ENCODE measurements around the gene AUTS2.

Gene AUTS2

GRCh38 chr7:70338015-70338414, 739.7 kb downstream of the AUTS2 start:
- TF ChIP-seq CTCF (IDR thresholded peaks at IDR 0.05; ENCODE audit: low read depth, low read length, missing control alignments): no peak
- DNase-seq (ENCODE audit: extremely low read depth, low read depth): no peak
- no peak overlapping the region for H3K4me3 ChIP-seq (replicated peaks; ENCODE audit: low read depth, low read length)

GRCh38 chr7:70340236-70340635, 742.0 kb downstream of the AUTS2 start:
- TF ChIP-seq CTCF (IDR thresholded peaks at IDR 0.05; ENCODE audit: low read depth, low read length, missing control alignments): no peak
- no peak overlapping the region for H3K4me3 ChIP-seq (replicated peaks; ENCODE audit: low read depth, low read length)

GRCh38 chr7:70341446-70341845, 743.2 kb downstream of the AUTS2 start:
- H3K4me3 ChIP-seq (replicated peaks; ENCODE audit: low read depth, low read length): no peak overlapping the region
- TF ChIP-seq CTCF (IDR thresholded peaks at IDR 0.05; ENCODE audit: low read depth, low read length, missing control alignments): no peak
- DNase-seq (ENCODE audit: extremely low read depth, low read depth): no peak

More at GRCh38 chr7:70340236-70340635, 742.0 kb downstream of the AUTS2 start:
- DNase-seq (ENCODE audit: extremely low read depth, low read depth): no peak

- H3K4me3 ChIP-seq (replicated peaks; ENCODE audit: low read depth, low read length): no peak overlapping the region
- TF ChIP-seq CTCF (IDR thresholded peaks at IDR 0.05; ENCODE audit: low read depth, low read length, missing control alignments): no peak
- no peak for DNase-seq (ENCODE audit: extremely low read depth, low read depth)
Measured at GRCh38 chr7:70343519-70343918, 745.2 kb downstream of the AUTS2 start.

- no peak for DNase-seq (ENCODE audit: extremely low read depth, low read depth)
- no peak overlapping the region for H3K4me3 ChIP-seq (replicated peaks; ENCODE audit: low read depth, low read length)
- no peak for TF ChIP-seq CTCF (IDR thresholded peaks at IDR 0.05; ENCODE audit: low read depth, low read length, missing control alignments)
Measured at GRCh38 chr7:70344726-70345125, 746.5 kb downstream of the AUTS2 start.

GRCh38 chr7:70346844-70347462, 748.7 kb downstream of the AUTS2 start:
- no peak for TF ChIP-seq CTCF (IDR thresholded peaks at IDR 0.05; ENCODE audit: low read depth, low read length, missing control alignments)
- H3K4me3 ChIP-seq (replicated peaks; ENCODE audit: low read depth, low read length): no peak overlapping the region
- DNase-seq (ENCODE audit: extremely low read depth, low read depth): no peak

Data from HFF-Myc (cell line).